ENCODE measurements around the gene COA5. TPM values are rescaled to one million over a fixed set of nuclear protein-coding genes. Genes with fewer than 3 reads are reported as not detected.

COA5 gene
- total and polyA plus RNA-seq, 2 donors (not counting 1 experiment from before 2014, with no cell fraction given), result 22.5 to 38.6 TPM

DNA sequence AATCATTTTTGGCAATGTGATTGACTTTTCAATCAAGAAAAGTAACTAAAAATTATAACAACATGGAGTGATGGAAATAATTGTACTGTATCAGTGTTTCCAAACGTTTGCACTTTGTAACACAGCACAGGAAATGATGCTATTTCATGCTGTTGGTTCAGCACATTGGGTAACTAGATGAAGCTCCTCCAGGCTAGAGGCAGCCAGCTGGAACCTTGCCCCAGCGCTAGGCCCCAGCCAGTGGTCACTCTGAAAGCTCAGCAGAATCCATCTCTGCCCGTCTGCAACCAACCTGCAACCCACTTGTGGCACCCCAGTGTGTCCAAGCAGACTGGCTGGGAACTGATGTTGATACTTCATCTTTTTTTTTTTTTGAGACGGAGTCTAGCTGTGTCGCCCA is 15.3 kb upstream of the COA5 start:
- Histone ChIP-seq H3K9me3 (ENCODE audit: control insufficient read depth, insufficient read depth, low read depth, low read length) (no peaks in the 10 kb centered on the region), H2AFZ (ENCODE audit: low read length) (no peak overlapping the region), H3K4me1 (ENCODE audit: control insufficient read depth, extremely low read depth, insufficient read depth, low read length) (no peaks in the 10 kb centered on the region), H3K9ac (ENCODE audit: insufficient read depth, low read length) (no peak overlapping the region), H3K27ac (ENCODE audit: insufficient read depth, low read length) (no peak overlapping the region), H4K20me1 (ENCODE audit: control insufficient read depth, extremely low read depth, insufficient read depth, low read length) (no peaks in the 10 kb centered on the region), H3K36me3 (ENCODE audit: control insufficient read depth, insufficient read depth, low read length) (no peaks in the 10 kb centered on the region), H3K27me3 (ENCODE audit: control insufficient read depth, insufficient read depth, low read length) (no peaks in the 10 kb centered on the region), H3K79me2 (ENCODE audit: control insufficient read depth, insufficient read depth, low read length) (no peaks in the 10 kb centered on the region), H3K4me2 (ENCODE audit: extremely low read depth, insufficient read depth, low read length) (no peak overlapping the region), H3K4me3 (replicated peaks in 1 of 4; ENCODE audit: control extremely low read depth in 1 of 4, insufficient read depth in 1 of 4, low read depth in 3 of 4, low read length in 4 of 4) (no peak overlapping the region)
- peak in 1 of 2 donors; percentile 69 for DNase-seq (ENCODE audit: low read depth in 2 of 2)
- TF ChIP-seq, protein P1, sequence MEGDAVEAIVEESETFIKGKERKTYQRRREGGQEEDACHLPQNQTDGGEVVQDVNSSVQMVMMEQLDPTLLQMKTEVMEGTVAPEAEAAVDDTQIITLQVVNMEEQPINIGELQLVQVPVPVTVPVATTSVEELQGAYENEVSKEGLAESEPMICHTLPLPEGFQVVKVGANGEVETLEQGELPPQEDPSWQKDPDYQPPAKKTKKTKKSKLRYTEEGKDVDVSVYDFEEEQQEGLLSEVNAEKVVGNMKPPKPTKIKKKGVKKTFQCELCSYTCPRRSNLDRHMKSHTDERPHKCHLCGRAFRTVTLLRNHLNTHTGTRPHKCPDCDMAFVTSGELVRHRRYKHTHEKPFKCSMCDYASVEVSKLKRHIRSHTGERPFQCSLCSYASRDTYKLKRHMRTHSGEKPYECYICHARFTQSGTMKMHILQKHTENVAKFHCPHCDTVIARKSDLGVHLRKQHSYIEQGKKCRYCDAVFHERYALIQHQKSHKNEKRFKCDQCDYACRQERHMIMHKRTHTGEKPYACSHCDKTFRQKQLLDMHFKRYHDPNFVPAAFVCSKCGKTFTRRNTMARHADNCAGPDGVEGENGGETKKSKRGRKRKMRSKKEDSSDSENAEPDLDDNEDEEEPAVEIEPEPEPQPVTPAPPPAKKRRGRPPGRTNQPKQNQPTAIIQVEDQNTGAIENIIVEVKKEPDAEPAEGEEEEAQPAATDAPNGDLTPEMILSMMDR (conservative IDR thresholded peaks at IDR 0.05 in 1 of 2, IDR thresholded peaks at IDR 0.05 in 1 of 2; ENCODE audit: low read depth in 1 of 2, low read length in 2 of 2), result no peak
- no peak for TF ChIP-seq EZH2 (IDR thresholded peaks at IDR 0.05; ENCODE audit: low read length, missing control alignments)

DNA sequence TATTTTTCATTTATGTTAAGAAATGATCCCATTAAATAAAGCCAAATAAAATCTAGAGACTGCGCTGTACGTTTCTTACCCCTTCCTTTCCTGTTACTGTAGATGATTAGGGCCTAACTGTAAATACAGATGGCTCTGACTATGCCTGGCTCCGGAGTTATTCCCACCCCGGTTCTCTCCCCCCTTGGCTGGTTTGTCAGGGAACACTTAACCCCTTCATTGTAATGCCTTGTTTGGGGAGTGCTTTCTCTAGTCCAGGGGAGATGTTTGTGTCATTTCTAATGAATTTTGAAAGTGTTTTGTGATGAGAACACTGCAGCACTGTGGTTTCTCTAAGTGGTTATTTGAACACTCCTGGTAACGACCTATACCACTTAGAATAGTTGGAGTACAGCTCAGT is 8.8 kb upstream of the COA5 start:
- no peak overlapping the region for H2AFZ ChIP-seq (ENCODE audit: low read length)
- TF ChIP-seq EZH2 (IDR thresholded peaks at IDR 0.05; ENCODE audit: low read length, missing control alignments), result no peak
- TF ChIP-seq, protein P1 (conservative IDR thresholded peaks at IDR 0.05 in 1 of 2, IDR thresholded peaks at IDR 0.05 in 1 of 2; ENCODE audit: low read depth in 1 of 2, low read length in 2 of 2), result no peak
- no peak overlapping the region for H3K27ac ChIP-seq (ENCODE audit: insufficient read depth, low read length)
- no peaks in the 10 kb centered on the region for H3K4me1 ChIP-seq (ENCODE audit: control insufficient read depth, extremely low read depth, insufficient read depth, low read length)
- no peaks in the 10 kb centered on the region for H3K27me3 ChIP-seq (ENCODE audit: control insufficient read depth, insufficient read depth, low read length)
- no peaks in the 10 kb centered on the region for H4K20me1 ChIP-seq (ENCODE audit: control insufficient read depth, extremely low read depth, insufficient read depth, low read length)
- no peak for DNase-seq (ENCODE audit: low read depth in 2 of 2)
- H3K36me3 ChIP-seq (ENCODE audit: control insufficient read depth, insufficient read depth, low read length), result peaks cover 9% of the 10 kb centered on the region
- H3K9ac ChIP-seq (ENCODE audit: insufficient read depth, low read length), result no peak overlapping the region
- no peaks in the 10 kb centered on the region for H3K9me3 ChIP-seq (ENCODE audit: control insufficient read depth, insufficient read depth, low read depth, low read length)
- no peak overlapping the region for H3K4me3 ChIP-seq (replicated peaks in 1 of 4; ENCODE audit: control extremely low read depth in 1 of 4, insufficient read depth in 1 of 4, low read depth in 3 of 4, low read length in 4 of 4)
- H3K4me2 ChIP-seq (ENCODE audit: extremely low read depth, insufficient read depth, low read length), result no peak overlapping the region
- no peaks in the 10 kb centered on the region for H3K79me2 ChIP-seq (ENCODE audit: control insufficient read depth, insufficient read depth, low read length)

DNA sequence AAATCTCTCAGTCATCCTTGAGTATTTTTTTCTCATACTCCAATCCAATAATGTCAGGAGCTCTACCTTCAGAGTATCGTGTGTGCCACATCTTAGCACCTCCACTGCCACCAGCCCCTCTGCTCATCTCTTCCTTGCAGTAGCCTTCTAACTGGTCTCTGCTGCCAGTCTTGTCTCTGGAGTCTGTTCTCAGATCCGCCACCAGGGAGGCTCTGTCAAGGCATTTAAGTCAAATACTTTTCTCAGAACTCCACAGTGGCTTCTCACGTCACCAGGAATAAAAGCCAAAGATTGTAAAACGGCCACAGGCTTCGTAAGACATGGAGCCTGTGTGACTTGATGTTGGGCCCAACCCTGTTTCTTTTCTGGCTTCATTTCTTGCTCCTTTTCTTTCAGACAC is 7.2 kb upstream of the COA5 start:
- Histone ChIP-seq H3K79me2 (ENCODE audit: control insufficient read depth, insufficient read depth, low read length) (peaks cover 1% of the 10 kb centered on the region), H3K27me3 (ENCODE audit: control insufficient read depth, insufficient read depth, low read length) (no peaks in the 10 kb centered on the region), H3K4me3 (replicated peaks in 1 of 4; ENCODE audit: control extremely low read depth in 1 of 4, insufficient read depth in 1 of 4, low read depth in 3 of 4, low read length in 4 of 4) (no peak overlapping the region), H2AFZ (ENCODE audit: low read length) (no peak overlapping the region), H4K20me1 (ENCODE audit: control insufficient read depth, extremely low read depth, insufficient read depth, low read length) (no peaks in the 10 kb centered on the region), H3K27ac (ENCODE audit: insufficient read depth, low read length) (no peak overlapping the region), H3K9ac (ENCODE audit: insufficient read depth, low read length) (no peak overlapping the region), H3K9me3 (ENCODE audit: control insufficient read depth, insufficient read depth, low read depth, low read length) (no peaks in the 10 kb centered on the region), H3K36me3 (ENCODE audit: control insufficient read depth, insufficient read depth, low read length) (peaks cover 11% of the 10 kb centered on the region), H3K4me1 (ENCODE audit: control insufficient read depth, extremely low read depth, insufficient read depth, low read length) (no peaks in the 10 kb centered on the region), H3K4me2 (ENCODE audit: extremely low read depth, insufficient read depth, low read length) (no peak overlapping the region)
- DNase-seq (ENCODE audit: low read depth in 2 of 2), result no peak
- TF ChIP-seq EZH2 (IDR thresholded peaks at IDR 0.05; ENCODE audit: low read length, missing control alignments), result no peak
- TF ChIP-seq, protein P1 (conservative IDR thresholded peaks at IDR 0.05 in 1 of 2, IDR thresholded peaks at IDR 0.05 in 1 of 2; ENCODE audit: low read depth in 1 of 2, low read length in 2 of 2), result no peak
